HG03354 (cell line): ENCODE measurements around the gene ALX4.

ENCODE experiments used
- ATAC-seq: cut with Tn5 transposase; IDR thresholded peaks from one replicate; pipeline ENCODE4 v1.9.1; 2021; ENCODE audit warnings: mild to moderate bottlenecking; ENCODE audit not compliant: unreplicated experiment, poor library complexity, severe bottlenecking

The ALX4 gene

DNA sequence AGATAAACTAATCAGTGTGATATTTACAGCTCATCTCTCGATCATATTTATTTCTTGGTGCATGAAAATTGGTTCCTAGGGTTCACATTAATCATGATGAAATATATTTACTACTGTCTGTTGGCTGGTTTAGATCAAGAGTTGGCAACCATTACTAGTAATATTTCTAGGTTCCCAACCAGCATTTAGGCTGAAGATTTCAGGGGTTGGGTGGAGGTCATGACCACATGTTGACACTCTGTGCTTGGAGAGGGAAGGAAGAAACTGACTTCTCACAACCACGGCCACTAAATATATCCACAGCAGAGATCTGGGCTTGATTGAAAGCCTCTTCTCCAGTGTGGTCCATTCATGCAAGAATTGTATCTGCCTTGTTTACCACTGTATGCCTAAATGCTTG lies 87.9 kb downstream of the ALX4 start:
- ATAC-seq = no peak

DNA sequence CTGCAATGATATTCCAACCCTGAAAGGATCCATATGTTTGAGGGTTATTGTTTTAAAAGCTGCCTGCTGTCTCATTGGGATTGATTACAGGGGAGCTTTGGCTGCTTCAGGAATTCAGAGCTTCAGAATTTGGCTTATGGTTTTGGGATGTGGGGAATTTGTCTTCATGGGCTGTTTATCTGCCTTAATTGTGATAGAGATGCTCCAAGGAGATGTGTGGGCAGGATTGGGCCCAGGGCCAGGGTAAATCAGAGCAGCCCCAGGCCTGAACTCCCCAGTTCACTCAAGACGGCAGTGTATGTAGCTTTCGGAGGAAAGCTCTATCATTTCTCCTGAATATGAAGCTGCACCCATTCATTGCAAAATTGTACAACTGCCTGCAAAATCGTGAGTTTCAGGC lies 88.5 kb downstream of the ALX4 start:
- ATAC-seq = no peak

DNA sequence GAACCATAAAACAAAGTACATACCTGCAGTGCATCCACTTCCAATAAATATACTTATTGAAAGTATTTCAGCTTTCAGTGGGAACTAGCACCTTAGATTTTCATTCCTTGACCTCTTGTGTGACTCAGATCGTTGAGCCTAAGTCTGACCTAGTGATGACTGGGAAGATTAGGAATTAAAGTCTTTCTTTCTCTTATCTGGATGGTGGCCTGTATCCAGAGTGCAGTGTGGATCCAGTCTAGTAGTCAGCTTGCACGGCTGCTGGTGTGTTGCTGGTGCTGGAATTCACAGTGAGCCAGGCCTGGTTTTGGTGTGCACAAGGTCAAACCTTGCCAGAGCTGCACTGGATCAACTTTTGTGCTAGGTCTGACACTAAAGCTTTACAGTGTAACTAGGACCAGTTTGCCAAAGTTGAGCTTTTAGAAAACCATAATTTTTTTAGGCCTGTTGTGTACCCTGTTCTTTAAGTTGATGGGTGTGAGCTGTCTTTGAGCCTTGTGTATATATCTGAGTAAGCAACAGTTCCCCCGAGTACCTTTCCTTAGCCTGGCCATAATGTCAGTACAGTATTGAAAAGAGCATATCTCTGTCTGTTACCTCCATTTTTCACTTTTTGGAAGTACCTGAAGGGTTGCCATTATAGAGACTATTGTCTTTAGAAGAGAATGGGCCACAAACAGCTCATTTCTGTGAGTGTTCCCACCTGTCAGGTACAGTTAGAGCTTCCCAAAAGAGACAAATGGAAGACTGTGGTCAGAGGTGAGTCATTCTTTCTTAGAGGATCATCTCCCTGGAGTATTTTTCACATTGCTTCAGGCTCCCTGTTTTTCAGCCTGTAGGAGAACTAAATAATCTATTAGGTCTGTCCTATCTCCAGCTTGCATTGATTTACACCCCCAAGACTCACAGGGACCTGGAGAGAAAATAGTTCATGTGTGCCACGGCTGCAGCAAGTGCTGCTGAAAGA lies 89.8 kb downstream of the ALX4 start:
- ATAC-seq = no peak

DNA sequence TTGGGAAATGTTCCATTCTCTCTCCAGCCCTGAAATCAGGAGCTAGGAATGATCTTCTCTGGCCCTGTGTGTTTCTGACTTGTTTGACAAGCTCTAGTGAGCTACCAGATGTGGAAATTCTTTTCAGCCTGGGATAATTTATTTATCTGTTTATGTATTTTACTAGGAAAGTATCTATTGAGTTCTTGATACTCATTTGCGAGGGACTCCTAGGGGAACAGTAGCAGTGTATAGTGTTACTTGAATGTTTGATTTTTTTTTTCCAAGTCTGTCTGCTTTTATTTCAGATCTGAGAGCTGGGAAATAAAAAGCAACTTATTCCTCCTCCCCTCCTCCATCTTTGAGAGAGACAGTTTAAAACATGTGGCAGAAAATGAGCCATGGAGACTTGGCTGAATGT lies 92.5 kb downstream of the ALX4 start:
- ATAC-seq = no peak

DNA sequence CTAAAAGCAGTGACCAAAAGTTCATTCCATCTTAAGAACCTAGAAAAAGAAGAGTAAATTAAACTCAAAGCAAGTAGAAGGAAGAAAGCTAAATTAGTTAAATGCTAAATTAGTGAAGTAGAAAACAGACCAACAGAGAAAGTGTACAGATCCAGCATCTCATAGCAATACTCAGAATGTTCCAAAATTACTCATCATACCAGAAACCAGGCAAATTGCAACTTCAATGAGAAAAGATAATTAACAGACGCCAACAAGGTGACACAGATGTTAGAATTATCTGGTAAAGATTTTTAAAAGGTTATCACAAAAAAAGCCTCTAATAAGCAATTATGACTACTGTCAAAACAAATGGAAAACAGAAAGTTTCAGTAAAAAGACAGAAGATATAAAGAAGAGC lies 96.8 kb downstream of the ALX4 start:
- ATAC-seq = no peak

DNA sequence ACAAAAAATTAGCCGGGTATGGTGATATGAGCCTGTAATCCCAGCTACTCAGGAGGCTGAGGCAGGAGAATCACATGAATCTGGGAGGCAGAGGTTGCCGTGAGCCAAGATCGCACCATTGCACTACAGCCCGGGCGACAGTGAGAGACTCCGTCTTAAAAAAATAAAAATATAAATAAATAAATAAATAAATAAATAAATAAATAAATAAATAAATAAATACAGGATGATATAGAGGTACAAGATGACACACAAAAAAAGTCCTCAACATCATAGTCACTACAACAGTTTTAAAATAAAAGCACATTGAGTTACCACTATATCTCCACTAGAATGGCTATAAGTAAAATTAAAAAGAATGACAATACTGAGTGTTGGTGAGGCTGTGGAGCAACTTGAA lies 97.8 kb downstream of the ALX4 start:
- ATAC-seq = no peak
